OCI-LY1 (cell line): ENCODE measurements around the gene SRR.
"Not testable (repeated sequence)": the region's sequence is repeated elsewhere in the genome, so short reads cannot be mapped to it uniquely, and the experiment has no call there.

Experiments
- H2AFZ ChIP-seq: fragments of 200-600 bp; sonication (generic), shearing (Covaris generic); 2 replicates; pipeline ENCODE4 v1.6.0; 2014; ENCODE audit warnings: antibody characterized with exemption, mild to moderate bottlenecking, low read length
- H3F3A ChIP-seq: fragments of 200-600 bp; sonication (generic), shearing (Covaris generic); 2 replicates; pipeline ENCODE4 v1.6.0; 2014; ENCODE audit warnings: mild to moderate bottlenecking, antibody characterized with exemption, low read length, moderate library complexity; ENCODE audit not compliant: insufficient read depth
- H3K27ac ChIP-seq: fragments of 200-600 bp; sonication (generic); 2 replicates; pipeline ENCODE4 v1.5.1; 2014; ENCODE audit warnings: low read length, mixed run types, mild to moderate bottlenecking, low read depth; ENCODE audit not compliant: poor library complexity, severe bottlenecking
- H3K27me3 ChIP-seq: fragments of 200-600 bp; sonication (generic); 2 replicates; pipeline ENCODE4 v1.6.0; 2014; ENCODE audit warnings: antibody characterized with exemption, mild to moderate bottlenecking, low read length, moderate library complexity; ENCODE audit not compliant: insufficient read depth
- H3K36me3 ChIP-seq: fragments of 200-600 bp; sonication (generic); 2 replicates; pipeline ENCODE4 v1.6.1; 2014; ENCODE audit warnings: mild to moderate bottlenecking, antibody characterized with exemption, low read length, moderate library complexity, mixed read lengths; ENCODE audit not compliant: insufficient read depth
- H3K4me1 ChIP-seq: fragments of 200-600 bp; sonication (generic); 2 replicates; pipeline ENCODE4 v1.5.1; 2014; ENCODE audit warnings: mild to moderate bottlenecking, low read length, moderate library complexity; ENCODE audit not compliant: insufficient read depth, severe bottlenecking
- H3K4me2 ChIP-seq: fragments of 200-600 bp; sonication (generic), shearing (Covaris generic); 2 replicates; pipeline ENCODE4 v1.6.1; 2014; ENCODE audit warnings: low read length
- H3K4me3 ChIP-seq: fragments of 200-600 bp; sonication (generic); 2 replicates; pipeline ENCODE4 v1.5.1; 2014; ENCODE audit warnings: low read length, low read depth, mild to moderate bottlenecking, mixed read lengths; ENCODE audit not compliant: poor library complexity, severe bottlenecking
- H3K79me2 ChIP-seq: fragments of 200-600 bp; shearing (Covaris generic); 2 replicates; pipeline ENCODE4 v1.6.1; 2016; ENCODE audit warnings: mixed run types, low read length, mixed read lengths; ENCODE audit not compliant: insufficient read depth
- H3K9ac ChIP-seq: fragments of 200-600 bp; sonication (generic), shearing (Covaris generic); 2 replicates; pipeline ENCODE4 v1.6.1; 2014; ENCODE audit warnings: mild to moderate bottlenecking, low read length, mixed read lengths
- H3K9me2 ChIP-seq: fragments of 200-600 bp; sonication (generic), shearing (Covaris generic); 2 replicates; pipeline ENCODE4 v1.6.1; 2014; ENCODE audit warnings: low read depth, mild to moderate bottlenecking, low read length, mixed read lengths
- H3K9me3 ChIP-seq: fragments of 200-600 bp; shearing (Covaris generic); 2 replicates; pipeline ENCODE4 v1.6.1; 2014; ENCODE audit warnings: low read length, mixed read lengths
- H4K20me1 ChIP-seq: fragments of 200-600 bp; sonication (generic), shearing (Covaris generic); 2 replicates; pipeline ENCODE4 v1.6.0; 2016; ENCODE audit warnings: mild to moderate bottlenecking, low read length; ENCODE audit not compliant: insufficient read depth
- EZH2 ChIP-seq: fragments of 200-600 bp; sonication (generic), shearing (Covaris generic); IDR thresholded peaks from 2 replicates; pipeline ENCODE4 v1.8.0; 2017; ENCODE audit warnings: borderline replicate concordance, mixed run types, mild to moderate bottlenecking, antibody characterized with exemption, low read length, moderate library complexity, mixed read lengths
- TF ChIP-seq, protein P1 (sequence below): fragments of 200-600 bp; sonication (generic), shearing (Covaris generic); IDR thresholded peaks from 2 replicates; pipeline ENCODE4 v1.5.1; 2017; ENCODE audit warnings: mild to moderate bottlenecking, antibody characterized with exemption, low read length, moderate library complexity, mixed read lengths

Gene SRR

DNA sequence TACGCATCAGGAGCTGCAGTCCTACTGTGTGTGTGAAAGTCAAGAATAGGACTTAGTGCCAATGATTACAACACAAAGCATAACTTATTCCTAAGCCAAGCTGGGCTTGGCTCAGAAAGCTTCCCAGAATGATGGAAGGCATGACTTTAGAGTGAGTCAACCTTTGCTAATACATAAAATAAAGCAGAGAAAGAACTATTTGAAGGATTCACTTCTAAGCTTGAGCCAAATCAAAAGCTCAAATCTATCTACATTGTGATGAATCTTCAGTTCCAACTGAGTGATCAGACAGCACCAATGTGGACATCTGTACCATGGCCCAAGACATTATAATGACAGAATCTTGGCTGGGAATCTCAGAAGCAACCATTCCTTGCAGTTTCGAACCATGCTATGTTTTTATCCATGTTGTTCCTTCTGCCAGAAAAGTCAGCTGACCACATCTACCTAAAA, 41.6 kb upstream of the SRR start:
- H3K9me3 ChIP-seq, result no peaks in the 10 kb centered on the region
- H3F3A ChIP-seq, result 0 out of 2 replicates have a peak, but pooled peaks cover 9% of the 10 kb centered on the region
- H3K9me2 ChIP-seq, result no peaks in the 10 kb centered on the region
- H3K9ac ChIP-seq, result no peak overlapping the region
- TF ChIP-seq, protein P1, sequence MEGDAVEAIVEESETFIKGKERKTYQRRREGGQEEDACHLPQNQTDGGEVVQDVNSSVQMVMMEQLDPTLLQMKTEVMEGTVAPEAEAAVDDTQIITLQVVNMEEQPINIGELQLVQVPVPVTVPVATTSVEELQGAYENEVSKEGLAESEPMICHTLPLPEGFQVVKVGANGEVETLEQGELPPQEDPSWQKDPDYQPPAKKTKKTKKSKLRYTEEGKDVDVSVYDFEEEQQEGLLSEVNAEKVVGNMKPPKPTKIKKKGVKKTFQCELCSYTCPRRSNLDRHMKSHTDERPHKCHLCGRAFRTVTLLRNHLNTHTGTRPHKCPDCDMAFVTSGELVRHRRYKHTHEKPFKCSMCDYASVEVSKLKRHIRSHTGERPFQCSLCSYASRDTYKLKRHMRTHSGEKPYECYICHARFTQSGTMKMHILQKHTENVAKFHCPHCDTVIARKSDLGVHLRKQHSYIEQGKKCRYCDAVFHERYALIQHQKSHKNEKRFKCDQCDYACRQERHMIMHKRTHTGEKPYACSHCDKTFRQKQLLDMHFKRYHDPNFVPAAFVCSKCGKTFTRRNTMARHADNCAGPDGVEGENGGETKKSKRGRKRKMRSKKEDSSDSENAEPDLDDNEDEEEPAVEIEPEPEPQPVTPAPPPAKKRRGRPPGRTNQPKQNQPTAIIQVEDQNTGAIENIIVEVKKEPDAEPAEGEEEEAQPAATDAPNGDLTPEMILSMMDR, result no peak
- TF ChIP-seq EZH2, result no peak
- 0 out of 2 replicates have a peak, but pooled peaks cover 7% of the 10 kb centered on the region for H3K36me3 ChIP-seq
- H4K20me1 ChIP-seq, result no peaks in the 10 kb centered on the region
- H3K4me3 ChIP-seq, result no peak overlapping the region
- no peak overlapping the region for H3K4me2 ChIP-seq
- H3K4me1 ChIP-seq, result peaks cover 46% of the 10 kb centered on the region
- H3K79me2 ChIP-seq, result no peaks in the 10 kb centered on the region
- H3K27ac ChIP-seq, result no peak overlapping the region
- H3K27me3 ChIP-seq, result no peaks in the 10 kb centered on the region
- H2AFZ ChIP-seq, result no peak overlapping the region

DNA sequence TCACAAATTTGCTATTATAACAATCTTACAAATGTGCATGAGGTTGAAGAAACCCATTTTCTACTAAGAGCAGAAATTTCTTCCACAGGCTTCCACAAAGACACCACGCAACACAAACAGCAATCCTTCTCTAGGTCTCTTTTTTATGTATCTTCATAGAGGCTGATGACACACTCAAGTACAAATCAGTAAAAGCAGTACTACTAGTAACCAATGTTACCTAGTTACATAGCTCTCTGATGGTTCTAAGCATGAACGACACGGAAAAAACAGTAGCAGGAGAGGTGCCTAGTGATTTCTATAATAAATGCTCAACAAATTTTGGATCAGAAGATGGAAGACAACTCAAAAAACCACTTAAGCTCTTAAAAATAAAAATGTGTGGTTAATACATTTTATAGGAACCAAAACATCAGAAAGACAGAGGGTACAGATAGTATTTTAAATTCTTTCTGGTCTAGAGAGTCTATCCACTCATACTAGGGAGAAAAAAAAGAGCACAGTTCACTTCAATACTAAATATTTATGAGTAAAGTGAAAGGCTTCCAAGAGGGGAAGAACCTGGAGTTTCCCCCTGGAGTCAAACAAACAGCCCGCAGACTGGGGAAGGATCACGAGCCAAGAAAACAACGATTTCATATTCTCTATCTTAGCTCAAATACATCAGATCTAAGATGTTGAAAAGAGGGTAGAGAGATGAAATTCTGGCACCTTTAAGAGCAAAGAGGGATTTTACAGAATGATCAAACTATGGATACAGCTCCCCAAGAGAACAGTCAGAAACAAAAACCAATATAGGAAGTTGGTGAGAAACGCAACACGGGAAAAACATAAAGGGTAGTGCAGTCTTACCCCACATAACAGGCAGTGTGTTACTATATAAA, 40.3 kb upstream of the SRR start:
- H3F3A ChIP-seq, result 0 out of 2 replicates have a peak, but pooled peaks cover 11% of the 10 kb centered on the region
- no peak overlapping the region for H3K27ac ChIP-seq
- H3K4me2 ChIP-seq, result no peak overlapping the region
- H3K9ac ChIP-seq, result no peak overlapping the region
- H2AFZ ChIP-seq, result no peak overlapping the region
- no peaks in the 10 kb centered on the region for H3K79me2 ChIP-seq
- H3K9me3 ChIP-seq, result no peaks in the 10 kb centered on the region
- no peaks in the 10 kb centered on the region for H3K9me2 ChIP-seq
- TF ChIP-seq EZH2, result no peak
- TF ChIP-seq, protein P1, result no peak
- H3K4me1 ChIP-seq, result peaks cover 49% of the 10 kb centered on the region
- H3K36me3 ChIP-seq, result 0 out of 2 replicates have a peak, but pooled peaks cover 7% of the 10 kb centered on the region
- no peaks in the 10 kb centered on the region for H4K20me1 ChIP-seq
- no peak overlapping the region for H3K4me3 ChIP-seq
- no peaks in the 10 kb centered on the region for H3K27me3 ChIP-seq

DNA sequence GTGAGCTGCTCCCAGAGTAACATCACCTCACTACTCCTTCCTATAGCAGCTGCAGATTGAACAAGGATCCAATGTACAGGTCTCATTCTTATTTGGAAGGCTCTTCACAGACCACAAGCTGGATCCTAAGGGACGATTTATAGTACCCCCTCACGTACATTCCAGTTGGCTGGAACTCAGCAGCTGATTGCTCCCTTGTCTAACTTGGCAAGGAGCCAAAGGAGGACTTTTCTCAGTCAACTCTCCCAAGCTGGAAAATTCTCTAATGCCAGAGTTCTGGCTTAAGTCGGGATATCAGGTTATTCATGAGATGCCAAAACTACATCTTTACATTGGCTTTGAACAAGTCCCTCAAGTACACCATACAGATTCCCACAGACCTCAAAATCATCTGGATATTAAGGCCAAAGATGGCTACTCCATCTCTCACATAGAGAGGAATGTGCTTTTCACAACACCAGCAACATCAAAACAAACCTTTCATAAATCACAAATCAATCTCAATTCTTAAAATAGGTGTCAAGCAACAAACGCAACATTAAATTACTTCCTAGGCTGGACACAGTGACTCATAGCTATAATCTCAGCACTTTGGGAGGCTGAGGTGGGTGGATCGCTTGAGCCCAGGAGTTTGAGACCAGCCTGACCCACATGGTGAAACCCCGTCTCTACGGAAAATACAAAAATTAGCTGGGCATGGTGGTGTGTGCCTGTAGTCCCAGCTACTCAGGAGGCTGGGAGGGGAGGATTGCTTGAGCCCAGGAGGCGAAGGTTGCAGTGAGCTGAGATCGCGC, 39.5 kb upstream of the SRR start:
- H3K9ac ChIP-seq, result no peak overlapping the region

DNA sequence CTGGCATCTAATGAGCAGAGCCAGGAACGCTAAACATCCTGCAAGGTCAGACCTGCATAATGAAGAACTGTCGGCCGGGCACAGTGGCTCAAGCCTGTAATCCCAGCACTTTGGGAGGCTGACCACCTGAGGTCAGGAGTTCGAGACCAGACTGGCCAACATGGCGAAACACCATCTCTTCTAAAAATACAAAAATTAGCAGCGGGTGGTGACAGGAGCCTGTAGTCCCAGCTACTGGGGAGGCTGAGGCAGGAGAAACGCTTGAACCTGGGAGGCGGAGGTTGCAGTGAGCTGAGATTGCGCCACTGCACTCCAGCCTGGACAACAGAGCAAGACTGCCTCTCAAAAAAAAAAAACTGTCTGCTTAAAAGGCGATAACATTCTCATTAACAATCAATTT, 38.6 kb upstream of the SRR start:
- not testable (repeated sequence) for H3K9me3 ChIP-seq, H3K79me2 ChIP-seq, H2AFZ ChIP-seq, H4K20me1 ChIP-seq, H3K27me3 ChIP-seq, H3K9me2 ChIP-seq, H3K36me3 ChIP-seq
- H3F3A ChIP-seq, result 0 out of 2 replicates have a peak, but pooled peaks cover 11% of the 10 kb centered on the region
- H3K4me3 ChIP-seq, result peak overlapping the region; percentile 48
- H3K4me2 ChIP-seq, result peak overlapping the region; percentile 70
- H3K9ac ChIP-seq, result peak overlapping the region; percentile 59
- peak overlapping the region; percentile 95 for H3K27ac ChIP-seq
- peaks cover 32% of the 10 kb centered on the region for H3K4me1 ChIP-seq

More for the DNA sequence above, 39.5 kb upstream of the SRR start:
- no peaks in the 10 kb centered on the region for H3K27me3 ChIP-seq
- H3K36me3 ChIP-seq, result 0 out of 2 replicates have a peak, but pooled peaks cover 7% of the 10 kb centered on the region
- no peak overlapping the region for H2AFZ ChIP-seq
- H3K9me2 ChIP-seq, result no peaks in the 10 kb centered on the region
- H3K4me2 ChIP-seq, result no peak overlapping the region
- TF ChIP-seq EZH2, result no peak
- TF ChIP-seq, protein P1, result no peak
- no peaks in the 10 kb centered on the region for H4K20me1 ChIP-seq
- 0 out of 2 replicates have a peak, but pooled peaks cover 11% of the 10 kb centered on the region for H3F3A ChIP-seq
- no peaks in the 10 kb centered on the region for H3K79me2 ChIP-seq
- H3K27ac ChIP-seq, result peak overlapping the region; percentile 95
- no peaks in the 10 kb centered on the region for H3K9me3 ChIP-seq
- peaks cover 41% of the 10 kb centered on the region for H3K4me1 ChIP-seq
- H3K4me3 ChIP-seq, result no peak overlapping the region
